HCT116 (cell line): ENCODE measurements around the gene AEBP2. TPM values are rescaled to one million over a fixed set of nuclear protein-coding genes. Genes with fewer than 3 reads are reported as not detected.

ENCODE experiments used
- ATAC-seq: fragments of 200-7000 bp; cut with Tn5 transposase; 2 replicates; pipeline ENCODE4 v1.9.1; 2020; ENCODE audit warnings: mild to moderate bottlenecking, moderate library complexity
- BruUV-seq: library from RNA; stranded (reverse); fragments of 400-500 nt; replicated peaks from 2 replicates; lab custom pipeline; 2021; lab: Mats Ljungman, UMichigan
- CTCF ChIA-PET: fragments of 300-600 bp; sonication (Branson Sonifier 250); formaldehyde crosslinking; loops from one replicate; lab custom pipeline; 2021; ENCODE audit warnings: antibody characterized with exemption; lab: Charles Lee
- POLR2A ChIA-PET: fragments of 300-600, 350-600 bp; sonication (Branson Sonifier 250); formaldehyde crosslinking; loops from one replicate; lab custom pipeline; 2021; ENCODE audit warnings: antibody characterized with exemption; lab: Charles Lee
- RAD21 ChIA-PET, 2 experiments: fragments of 300-600 bp; sonication (Branson Sonifier 250); formaldehyde crosslinking; loops; one replicate each; lab custom pipeline; 2023; ENCODE audit warnings: low total read pairs in 2 of 2; ENCODE audit not compliant: uncharacterized antibody in 2 of 2, unreplicated experiment in 2 of 2, low non-redundant PET in 1 of 2; lab: Charles Lee
- DNase-seq: peaks from one replicate; pipeline ENCODE4 v3.0.0-alpha.2; 2010; ENCODE audit warnings: low read depth, low spot score
- H2AFZ ChIP-seq: fragments of 200-600 bp; shearing (Covaris generic), sonication (generic); 2 replicates; pipeline ENCODE4 v1.6.1; 2017; ENCODE audit warnings: low read depth, mixed run types, mixed read lengths, antibody characterized with exemption, low read length; ENCODE audit not compliant: poor library complexity, severe bottlenecking
- H3K27ac ChIP-seq: 2 replicates; pipeline ENCODE4 v1.5.1; 2012; ENCODE audit warnings: low read depth, low read length
- H3K27me3 ChIP-seq: fragments of 200-600 bp; sonication (generic); 2 replicates; pipeline ENCODE4 v1.6.1; 2016; ENCODE audit warnings: mixed run types, low read length, mixed read lengths; ENCODE audit not compliant: insufficient read depth
- H3K36me3 ChIP-seq, 2 experiments: fragments of 200-500 bp in 1 of 2; fragments of 200-600 bp in 1 of 2; sonication (Bioruptor generic) in 1 of 2; sonication (generic) in 1 of 2; 2 replicates each; pipeline versions ENCODE4 v1.5.1 to v1.6.1; 2014 to 2016; ENCODE audit warnings: low read length in 2 of 2, inconsistent platforms in 1 of 2, mixed read lengths in 1 of 2, mixed run types in 1 of 2; ENCODE audit not compliant: insufficient read depth in 2 of 2, control insufficient read depth in 1 of 2
- H3K4me1 ChIP-seq, 2 experiments: fragments of 200-600 bp in 1 of 2; sonication (generic) in 1 of 2; 2 replicates each; pipeline versions ENCODE4 v1.5.1 to v1.6.1; 2012 to 2017; ENCODE audit warnings: low read length in 2 of 2, inconsistent platforms in 1 of 2, mild to moderate bottlenecking in 1 of 2, mixed read lengths in 1 of 2, mixed run types in 1 of 2, moderate library complexity in 1 of 2; ENCODE audit not compliant: insufficient read depth in 2 of 2, control insufficient read depth in 1 of 2
- H3K4me2 ChIP-seq: fragments of 200-600 bp; sonication (generic); 2 replicates; pipeline ENCODE4 v1.6.1; 2017; ENCODE audit warnings: mixed run types, low read length, mixed read lengths
- H3K4me3 ChIP-seq, 2 experiments: fragments of 200-600 bp in 1 of 2; sonication (generic) in 1 of 2; replicated peaks in 1 of 2; 2 replicates each; pipeline ENCODE4 v1.5.1; 2011 to 2016; ENCODE audit warnings: low read length in 2 of 2, control low read depth in 1 of 2, low read depth in 1 of 2, mild to moderate bottlenecking in 1 of 2, mixed read lengths in 1 of 2, mixed run types in 1 of 2
- H3K79me2 ChIP-seq: fragments of 200-600 bp; sonication (generic); 2 replicates; pipeline ENCODE4 v1.6.1; 2017; ENCODE audit warnings: mild to moderate bottlenecking, mixed run types, low read length, moderate library complexity, mixed read lengths; ENCODE audit not compliant: insufficient read depth
- H3K9ac ChIP-seq: fragments of 200-600 bp; sonication (generic); 2 replicates; pipeline ENCODE4 v1.6.1; 2016; ENCODE audit warnings: low read length, mixed read lengths
- H3K9me2 ChIP-seq: fragments of 200-600 bp; sonication (generic), shearing (Covaris generic); 2 replicates; pipeline ENCODE4 v1.6.1; 2017; ENCODE audit warnings: mixed run types, mild to moderate bottlenecking, moderate library complexity; ENCODE audit not compliant: insufficient read depth
- H3K9me3 ChIP-seq, 2 experiments: fragments of 200-500 bp in 1 of 2; fragments of 200-600 bp in 1 of 2; sonication (Bioruptor generic) in 1 of 2; sonication (generic) in 1 of 2; 2 replicates each; pipeline ENCODE4 v1.6.1; 2014 to 2017; ENCODE audit warnings: low read length in 2 of 2, mixed read lengths in 2 of 2, inconsistent platforms in 1 of 2, low read depth in 1 of 2, mild to moderate bottlenecking in 1 of 2, mixed run types in 1 of 2, moderate library complexity in 1 of 2; ENCODE audit not compliant: control insufficient read depth in 1 of 2, insufficient read depth in 1 of 2
- H4K20me1 ChIP-seq: fragments of 200-600 bp; sonication (generic), shearing (Covaris generic); 2 replicates; pipeline ENCODE4 v1.6.1; 2017; ENCODE audit warnings: mixed run types, mild to moderate bottlenecking, moderate library complexity; ENCODE audit not compliant: insufficient read depth
- CBX3 ChIP-seq: IDR thresholded peaks from 2 replicates; pipeline ENCODE4 v1.6.1; 2012; ENCODE audit warnings: low read depth
- EGR1 ChIP-seq: IDR thresholded peaks from 2 replicates; pipeline ENCODE4 v1.6.1; 2012; ENCODE audit warnings: low read depth
- ELF1 ChIP-seq: IDR thresholded peaks from 2 replicates; pipeline ENCODE4 v1.6.1; 2012; ENCODE audit warnings: low read depth, borderline replicate concordance
- FOSL1 ChIP-seq: IDR thresholded peaks from 2 replicates; pipeline ENCODE4 v1.6.1; 2012; ENCODE audit warnings: low read depth
- JUND ChIP-seq: IDR thresholded peaks from 2 replicates; pipeline ENCODE4 v1.6.1; 2012
- POLR2AphosphoS5 ChIP-seq: IDR thresholded peaks from 2 replicates; pipeline ENCODE4 v1.6.1; 2011; ENCODE audit warnings: mild to moderate bottlenecking, low read depth, low read length, moderate library complexity
- SIN3A ChIP-seq: IDR thresholded peaks from 2 replicates; pipeline ENCODE4 v1.6.1; 2012; ENCODE audit warnings: low read depth
- SP1 ChIP-seq: IDR thresholded peaks from 2 replicates; pipeline ENCODE4 v1.6.1; 2012; ENCODE audit warnings: low read depth
- SRF ChIP-seq: IDR thresholded peaks from 2 replicates; pipeline ENCODE4 v1.6.1; 2012; ENCODE audit warnings: low read depth
- ZFX ChIP-seq: fragments of 450-650 bp; IDR thresholded peaks from 2 replicates; pipeline ENCODE4 v1.6.1; 2017
- ZNF274 ChIP-seq: fragments of 200-500 bp; sonication (Bioruptor generic); IDR thresholded peaks from 2 replicates; pipeline ENCODE4 v1.6.1; 2014; ENCODE audit warnings: mild to moderate bottlenecking, low read depth, low read length, inconsistent platforms
- intact Hi-C: fragments of 100-400 bp; cut with micrococcal nuclease; formaldehyde crosslinking; loops from 2 replicates; pipeline ENCODE4 v1.10.0; 2022
- total RNA-seq: library from RNA; stranded (reverse); gene quantifications from one replicate; pipeline ENCODE4 v1.2.1, GENCODE V29; 2021; ENCODE audit not compliant: unreplicated experiment
- TF ChIP-seq, protein P1 (sequence below): IDR thresholded peaks from 2 replicates; pipeline ENCODE4 v1.6.1; 2011; ENCODE audit warnings: mild to moderate bottlenecking, low read length, moderate library complexity; ENCODE audit not compliant: insufficient replicate concordance; ENCODE audit errors: extremely low read depth
- TF ChIP-seq, protein P2 (sequence below), 3 experiments: fragments of 200-600 bp in 1 of 3; sonication (generic) in 1 of 3; IDR thresholded peaks in 2 of 3; conservative IDR thresholded peaks in 1 of 3; 2 replicates each; pipeline ENCODE4 v1.5.1; 2012 to 2017; ENCODE audit warnings: low read depth in 2 of 3, low read length in 2 of 3, antibody characterized with exemption in 1 of 3, borderline replicate concordance in 1 of 3, control low read depth in 1 of 3, mild to moderate bottlenecking in 1 of 3, mixed read lengths in 1 of 3, mixed run types in 1 of 3, moderate library complexity in 1 of 3; ENCODE audit not compliant: insufficient read depth in 1 of 3

Gene AEBP2
- total RNA-seq, 1 experiment from 2014 or later, result 44.6 TPM

- H2AFZ ChIP-seq, result no peak overlapping the region
- RAD21 ChIA-PET, result no interaction called here
- DNase-seq, result no peak
- TF ChIP-seq SRF (no peak), FOSL1 (no peak), ZFX (no peak), SIN3A (no peak)
- TF ChIP-seq, all 23 proteins: peak for 0
- ChIA-PET POLR2A (no interaction called here), CTCF (no interaction called here)
- Histone ChIP-seq H3K9ac (no peak overlapping the region), H3K36me3 (no peaks in the 10 kb centered on the region), H3K9me3 (no peaks in the 10 kb centered on the region), H3K4me1 (no peaks in the 10 kb centered on the region), H3K4me3 (no peak overlapping the region), H3K9me2 (no peaks in the 10 kb centered on the region), H3K27ac (no peak overlapping the region), H4K20me1 (no peaks in the 10 kb centered on the region), H3K4me2 (no peak overlapping the region), H3K27me3 (no peaks in the 10 kb centered on the region), H3K79me2 (no peaks in the 10 kb centered on the region)
- intact Hi-C loops, result no loop called here
- ATAC-seq, result no peak
- BruUV-seq, result no TSS peak
These were observed 34.9 kb upstream of the AEBP2 start for GRCh38 chr12:19404242-19404880.

- Histone ChIP-seq H3K27me3 (no peaks in the 10 kb centered on the region), H4K20me1 (no peaks in the 10 kb centered on the region), H3K79me2 (no peaks in the 10 kb centered on the region), H3K4me1 (no peaks in the 10 kb centered on the region), H3K9me3 (no peaks in the 10 kb centered on the region), H3K9ac (no peak overlapping the region), H3K9me2 (no peaks in the 10 kb centered on the region), H3K27ac (no peak overlapping the region), H3K4me2 (no peak overlapping the region), H3K4me3 (no peak overlapping the region), H3K36me3 (no peaks in the 10 kb centered on the region), H2AFZ (peak overlapping the region; percentile 13)
- ATAC-seq (no peak), DNase-seq (no peak)
- ChIA-PET RAD21 (no interaction called here), CTCF (no interaction called here), POLR2A (no interaction called here)
- BruUV-seq, result no TSS peak
- intact Hi-C loops, result no loop called here
- TF ChIP-seq SP1, result no peak
- no peak for TF ChIP-seq POLR2AphosphoS5
- TF ChIP-seq, protein P1, sequence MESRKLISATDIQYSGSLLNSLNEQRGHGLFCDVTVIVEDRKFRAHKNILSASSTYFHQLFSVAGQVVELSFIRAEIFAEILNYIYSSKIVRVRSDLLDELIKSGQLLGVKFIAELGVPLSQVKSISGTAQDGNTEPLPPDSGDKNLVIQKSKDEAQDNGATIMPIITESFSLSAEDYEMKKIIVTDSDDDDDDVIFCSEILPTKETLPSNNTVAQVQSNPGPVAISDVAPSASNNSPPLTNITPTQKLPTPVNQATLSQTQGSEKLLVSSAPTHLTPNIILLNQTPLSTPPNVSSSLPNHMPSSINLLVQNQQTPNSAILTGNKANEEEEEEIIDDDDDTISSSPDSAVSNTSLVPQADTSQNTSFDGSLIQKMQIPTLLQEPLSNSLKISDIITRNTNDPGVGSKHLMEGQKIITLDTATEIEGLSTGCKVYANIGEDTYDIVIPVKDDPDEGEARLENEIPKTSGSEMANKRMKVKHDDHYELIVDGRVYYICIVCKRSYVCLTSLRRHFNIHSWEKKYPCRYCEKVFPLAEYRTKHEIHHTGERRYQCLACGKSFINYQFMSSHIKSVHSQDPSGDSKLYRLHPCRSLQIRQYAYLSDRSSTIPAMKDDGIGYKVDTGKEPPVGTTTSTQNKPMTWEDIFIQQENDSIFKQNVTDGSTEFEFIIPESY, result no peak
- TF ChIP-seq ELF1, result no peak
- no peak for TF ChIP-seq FOSL1
- TF ChIP-seq SRF, result no peak
- TF ChIP-seq ZNF274, result no peak
- TF ChIP-seq CBX3, result no peak
- TF ChIP-seq EGR1, result no peak
- no peak for TF ChIP-seq JUND
- TF ChIP-seq, protein P2, sequence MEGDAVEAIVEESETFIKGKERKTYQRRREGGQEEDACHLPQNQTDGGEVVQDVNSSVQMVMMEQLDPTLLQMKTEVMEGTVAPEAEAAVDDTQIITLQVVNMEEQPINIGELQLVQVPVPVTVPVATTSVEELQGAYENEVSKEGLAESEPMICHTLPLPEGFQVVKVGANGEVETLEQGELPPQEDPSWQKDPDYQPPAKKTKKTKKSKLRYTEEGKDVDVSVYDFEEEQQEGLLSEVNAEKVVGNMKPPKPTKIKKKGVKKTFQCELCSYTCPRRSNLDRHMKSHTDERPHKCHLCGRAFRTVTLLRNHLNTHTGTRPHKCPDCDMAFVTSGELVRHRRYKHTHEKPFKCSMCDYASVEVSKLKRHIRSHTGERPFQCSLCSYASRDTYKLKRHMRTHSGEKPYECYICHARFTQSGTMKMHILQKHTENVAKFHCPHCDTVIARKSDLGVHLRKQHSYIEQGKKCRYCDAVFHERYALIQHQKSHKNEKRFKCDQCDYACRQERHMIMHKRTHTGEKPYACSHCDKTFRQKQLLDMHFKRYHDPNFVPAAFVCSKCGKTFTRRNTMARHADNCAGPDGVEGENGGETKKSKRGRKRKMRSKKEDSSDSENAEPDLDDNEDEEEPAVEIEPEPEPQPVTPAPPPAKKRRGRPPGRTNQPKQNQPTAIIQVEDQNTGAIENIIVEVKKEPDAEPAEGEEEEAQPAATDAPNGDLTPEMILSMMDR (IDR thresholded peaks at IDR 0.05 in 2 of 3, conservative IDR thresholded peaks at IDR 0.05 in 1 of 3; ENCODE audit: borderline replicate concordance in 1 of 3, insufficient read depth in 1 of 3, low read depth in 2 of 3, low read length in 2 of 3), result no peak
- no peak for TF ChIP-seq SIN3A
These were observed 29.9 kb upstream of the AEBP2 start for GRCh38 chr12:19409376-19409775.
